Activated naive CD8-positive, alpha-beta T cell treated with anti-CD3 and anti-CD28 coated beads, Interleukin-2, amount 50 U/mL, for 24 hours (primary cell): Measurements from ENCODE around the gene GNG2.

Source experiments
- ATAC-seq: fragments of 150-1000 bp; cut with Tn5 transposase; one replicate; pipeline ENCODE4 v1.10.0; 2021
- DNase-seq: peaks from one replicate; pipeline ENCODE4 v3.0.0; 2021
- H3K27ac Mint-ChIP-seq: one replicate; pipeline ENCODE4 v1.8.0; 2021; ENCODE audit warnings: mild to moderate bottlenecking, mixed read lengths
- H3K27me3 Mint-ChIP-seq: one replicate; pipeline ENCODE4 v1.8.0; 2021; ENCODE audit warnings: mixed read lengths
- H3K36me3 Mint-ChIP-seq: one replicate; pipeline ENCODE4 v1.8.0; 2021; ENCODE audit warnings: low read depth, mixed read lengths
- H3K4me1 Mint-ChIP-seq: one replicate; pipeline ENCODE4 v1.8.0; 2021; ENCODE audit warnings: mixed read lengths
- H3K4me3 Mint-ChIP-seq: one replicate; pipeline ENCODE4 v1.8.0; 2021; ENCODE audit warnings: mild to moderate bottlenecking, moderate library complexity, mixed read lengths
- H3K9me3 Mint-ChIP-seq: one replicate; pipeline ENCODE4 v1.8.0; 2021; ENCODE audit warnings: mixed read lengths

The GNG2 gene

DNA sequence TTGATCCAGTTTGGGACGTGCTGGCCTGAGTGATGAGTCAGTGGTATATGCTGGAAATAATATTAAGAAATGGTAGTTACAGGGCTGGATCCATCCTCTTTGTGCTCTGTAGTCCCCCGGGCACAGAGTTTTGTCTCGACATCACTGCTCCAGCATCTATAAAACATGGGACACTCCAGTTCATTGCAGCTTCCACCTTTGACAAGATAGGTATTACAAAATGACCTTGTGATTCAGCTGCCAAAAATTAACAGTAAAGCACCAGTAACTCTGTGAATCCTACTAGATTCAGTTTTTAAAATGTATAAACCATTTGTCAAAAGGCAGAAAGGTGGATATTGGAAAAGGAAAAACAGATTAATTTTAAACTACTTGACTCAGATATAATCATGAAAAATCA, 14.6 kb upstream of the GNG2 start:
- DNase-seq (no peak), ATAC-seq (no peak)
- peaks cover 2% of the 10 kb centered on the region for H3K27me3 Mint-ChIP-seq
- peak overlapping the region; percentile 95 for H3K27ac Mint-ChIP-seq
- peak overlapping the region; percentile 82 for H3K4me3 Mint-ChIP-seq
- H3K4me1 Mint-ChIP-seq = peaks cover 72% of the 10 kb centered on the region
- peaks cover 30% of the 10 kb centered on the region for H3K36me3 Mint-ChIP-seq
- peaks cover 26% of the 10 kb centered on the region for H3K9me3 Mint-ChIP-seq

DNA sequence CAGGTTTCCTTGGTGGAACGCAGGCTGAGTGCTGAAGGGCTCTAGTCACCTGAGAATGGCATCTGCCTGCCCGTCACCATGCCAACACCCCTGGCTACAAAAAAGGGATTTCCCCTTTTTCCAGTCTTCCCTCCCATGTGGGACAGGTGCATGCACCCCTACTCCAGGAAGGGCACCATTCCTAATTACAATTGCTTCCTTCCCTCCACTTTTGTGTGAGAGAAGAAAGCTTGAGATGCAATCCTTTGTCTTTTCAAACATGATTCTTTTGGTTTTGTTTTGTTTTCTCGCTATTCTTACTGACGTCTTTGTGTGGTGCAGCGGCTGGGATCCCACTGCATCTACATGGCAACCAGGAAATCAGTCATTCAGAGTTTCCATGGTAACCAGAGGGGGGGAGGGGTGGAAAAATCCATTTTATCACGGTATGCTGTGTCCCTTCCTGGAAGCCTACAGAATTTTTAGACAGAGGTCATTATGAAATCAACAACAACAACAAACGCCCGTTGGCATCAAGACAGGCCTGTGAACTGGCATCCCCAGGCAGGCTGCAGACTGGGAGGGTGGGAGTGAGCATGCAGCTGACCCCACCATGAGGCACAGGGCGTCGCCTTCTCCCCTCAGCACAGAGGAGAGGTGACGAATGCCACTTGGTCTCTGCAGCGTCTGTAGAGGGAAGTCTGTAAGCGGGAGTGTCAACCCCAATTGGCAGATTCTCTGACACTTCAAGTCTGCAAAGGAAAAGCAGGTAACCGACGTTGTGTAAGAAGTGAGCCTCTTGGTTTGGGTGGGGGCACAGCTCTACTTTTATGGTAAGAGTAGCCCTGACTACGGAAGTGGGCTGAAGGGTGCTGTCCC, 13.6 kb upstream of the GNG2 start:
- ATAC-seq (peak; percentile 83), DNase-seq (peak; percentile 83)
- Mint-ChIP-seq H3K9me3 (peaks cover 26% of the 10 kb centered on the region), H3K4me3 (peak overlapping the region; percentile 82), H3K27me3 (peaks cover 2% of the 10 kb centered on the region), H3K27ac (peak overlapping the region; percentile 95), H3K36me3 (peaks cover 30% of the 10 kb centered on the region), H3K4me1 (peaks cover 82% of the 10 kb centered on the region)

DNA sequence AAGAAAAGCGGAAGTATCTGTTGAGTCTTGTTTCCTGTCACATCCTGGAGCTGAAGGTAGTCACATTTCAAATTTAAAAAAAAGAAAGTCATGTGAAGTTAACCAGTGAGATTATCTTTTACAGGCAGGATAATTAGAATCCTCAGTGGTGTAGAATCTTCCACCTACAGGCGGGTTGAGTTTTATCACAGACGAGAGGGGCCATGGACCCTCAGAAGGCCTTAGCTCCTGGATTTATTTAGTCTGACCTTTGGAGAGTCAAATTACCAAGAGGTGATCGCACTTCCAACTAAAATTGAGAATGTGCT, 13.0 kb upstream of the GNG2 start:
- Mint-ChIP-seq H3K36me3 (peaks cover 30% of the 10 kb centered on the region), H3K27me3 (peaks cover 2% of the 10 kb centered on the region), H3K4me3 (peak overlapping the region; percentile 82), H3K4me1 (peaks cover 88% of the 10 kb centered on the region), H3K27ac (peak overlapping the region; percentile 95), H3K9me3 (peaks cover 26% of the 10 kb centered on the region)
- no peak for ATAC-seq
- DNase-seq = no peak

DNA sequence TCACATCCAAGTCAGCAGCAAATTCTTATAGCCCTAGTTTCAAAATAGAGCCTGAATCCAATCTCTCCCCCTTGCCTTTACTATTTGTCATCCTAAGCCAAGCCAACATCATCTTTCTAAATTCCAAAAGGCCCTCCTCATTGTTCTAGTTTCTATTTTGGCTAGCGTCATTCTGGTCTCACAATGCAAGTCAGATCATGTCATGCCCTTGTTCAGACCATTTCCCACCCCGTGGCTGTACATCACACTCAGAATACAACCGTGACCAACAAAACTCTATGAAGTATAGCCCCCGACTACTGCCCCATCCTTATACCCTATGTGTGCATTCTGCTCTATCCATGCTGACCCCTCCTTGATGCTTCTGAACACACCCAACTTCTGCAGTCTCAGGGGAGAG, 12.3 kb upstream of the GNG2 start:
- DNase-seq (no peak), ATAC-seq (no peak)
- Mint-ChIP-seq H3K9me3 (peaks cover 26% of the 10 kb centered on the region), H3K36me3 (peaks cover 30% of the 10 kb centered on the region), H3K4me1 (peaks cover 95% of the 10 kb centered on the region), H3K27ac (peak overlapping the region; percentile 95), H3K27me3 (peaks cover 2% of the 10 kb centered on the region), H3K4me3 (peak overlapping the region; percentile 51)

DNA sequence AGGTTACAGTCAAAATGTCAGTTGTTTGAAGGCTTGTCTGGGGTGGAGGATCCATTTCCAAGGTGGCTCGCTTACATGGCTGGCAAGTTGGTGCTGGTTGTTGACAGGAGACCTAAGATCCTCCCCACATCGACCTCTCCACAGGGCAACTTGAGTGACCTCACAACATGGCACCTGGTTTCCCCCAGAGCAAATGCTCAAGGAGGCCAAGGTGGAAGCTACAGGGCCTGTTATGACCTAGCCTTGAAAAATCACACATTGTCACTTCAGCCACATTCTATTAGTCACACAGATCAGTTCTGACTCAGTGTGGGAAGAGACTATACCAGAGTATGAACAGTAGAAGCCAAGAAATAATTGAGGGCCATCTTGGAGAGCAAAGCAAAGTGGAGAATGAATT, 11.3 kb upstream of the GNG2 start:
- H3K36me3 Mint-ChIP-seq = peaks cover 30% of the 10 kb centered on the region
- peak; percentile 58 for DNase-seq
- ATAC-seq = peak; percentile 70
- H3K4me3 Mint-ChIP-seq = peak overlapping the region; percentile 12
- peaks cover 88% of the 10 kb centered on the region for H3K4me1 Mint-ChIP-seq
- peak overlapping the region; percentile 95 for H3K27ac Mint-ChIP-seq
- H3K9me3 Mint-ChIP-seq = peaks cover 26% of the 10 kb centered on the region
- peaks cover 2% of the 10 kb centered on the region for H3K27me3 Mint-ChIP-seq

DNA sequence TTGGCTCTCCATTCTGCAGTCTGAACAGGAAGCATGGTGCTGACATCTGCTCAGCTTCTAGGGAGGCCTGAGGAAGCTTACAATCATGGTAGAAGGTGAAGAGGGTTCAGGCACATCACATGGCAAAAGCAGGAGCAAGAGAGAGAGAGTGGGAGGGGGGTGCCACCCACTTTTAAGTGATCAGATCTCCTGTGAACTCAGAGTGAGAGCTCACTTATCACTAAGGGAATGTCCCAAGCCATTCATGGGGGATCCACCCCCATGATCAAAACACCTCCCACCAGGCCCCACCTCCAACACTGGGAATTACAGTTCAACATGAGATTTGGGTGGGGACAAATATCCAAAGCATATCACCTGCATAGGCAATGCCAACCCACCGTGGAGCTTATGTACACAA, 9.8 kb upstream of the GNG2 start:
- peaks cover 2% of the 10 kb centered on the region for H3K27me3 Mint-ChIP-seq
- peaks cover 30% of the 10 kb centered on the region for H3K36me3 Mint-ChIP-seq
- DNase-seq = no peak
- H3K9me3 Mint-ChIP-seq = peaks cover 26% of the 10 kb centered on the region
- ATAC-seq = no peak
- peaks cover 76% of the 10 kb centered on the region for H3K4me1 Mint-ChIP-seq
- no peak overlapping the region for H3K4me3 Mint-ChIP-seq
- peak overlapping the region; percentile 63 for H3K27ac Mint-ChIP-seq

DNA sequence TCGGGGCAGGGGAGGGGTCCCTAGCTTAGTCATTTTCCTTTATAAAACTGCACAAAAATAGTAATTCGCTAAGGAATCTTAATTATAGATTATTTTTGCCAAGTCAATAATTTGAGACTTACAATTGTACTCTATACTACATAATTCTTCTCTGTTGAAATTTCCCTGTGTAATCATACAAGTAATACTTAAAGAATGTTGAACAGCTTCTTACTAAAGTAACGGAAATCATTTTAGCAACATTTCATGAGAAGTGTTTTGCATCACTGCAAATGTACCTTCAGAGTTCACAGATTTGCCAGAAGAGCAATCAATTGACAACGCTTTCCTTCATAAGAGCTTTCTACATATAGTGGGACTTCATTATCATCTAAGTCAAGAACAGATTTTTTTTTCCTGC, 7.9 kb upstream of the GNG2 start:
- Mint-ChIP-seq H3K36me3 (peaks cover 25% of the 10 kb centered on the region), H3K4me3 (no peak overlapping the region), H3K9me3 (peaks cover 26% of the 10 kb centered on the region), H3K27me3 (no peaks in the 10 kb centered on the region), H3K27ac (no peak overlapping the region), H3K4me1 (peaks cover 61% of the 10 kb centered on the region)
- DNase-seq (no peak), ATAC-seq (no peak)

DNA sequence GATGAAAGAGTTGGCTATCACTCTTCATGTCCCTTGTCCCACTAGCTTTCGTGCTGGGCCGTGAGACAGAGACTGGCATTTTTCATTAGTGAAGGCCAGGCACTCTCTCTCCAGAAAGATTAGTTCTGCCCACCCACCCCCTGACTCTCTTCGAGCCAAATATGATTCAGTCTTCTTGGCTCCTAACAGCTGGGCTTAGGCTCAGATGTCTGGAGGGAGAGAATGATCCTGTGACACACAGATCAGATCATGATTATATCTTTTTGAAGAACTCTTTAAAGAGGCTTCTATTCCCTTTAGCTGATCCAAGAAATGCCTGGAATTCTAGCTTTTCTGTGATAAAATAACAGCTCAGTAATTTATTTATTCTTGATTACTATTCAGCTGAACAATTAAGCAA, 5.2 kb upstream of the GNG2 start:
- H3K4me3 Mint-ChIP-seq = no peak overlapping the region
- no peaks in the 10 kb centered on the region for H3K27me3 Mint-ChIP-seq
- H3K9me3 Mint-ChIP-seq = peaks cover 6% of the 10 kb centered on the region
- ATAC-seq (no peak), DNase-seq (no peak)
- no peak overlapping the region for H3K27ac Mint-ChIP-seq
- peaks cover 4% of the 10 kb centered on the region for H3K36me3 Mint-ChIP-seq
- peaks cover 52% of the 10 kb centered on the region for H3K4me1 Mint-ChIP-seq

DNA sequence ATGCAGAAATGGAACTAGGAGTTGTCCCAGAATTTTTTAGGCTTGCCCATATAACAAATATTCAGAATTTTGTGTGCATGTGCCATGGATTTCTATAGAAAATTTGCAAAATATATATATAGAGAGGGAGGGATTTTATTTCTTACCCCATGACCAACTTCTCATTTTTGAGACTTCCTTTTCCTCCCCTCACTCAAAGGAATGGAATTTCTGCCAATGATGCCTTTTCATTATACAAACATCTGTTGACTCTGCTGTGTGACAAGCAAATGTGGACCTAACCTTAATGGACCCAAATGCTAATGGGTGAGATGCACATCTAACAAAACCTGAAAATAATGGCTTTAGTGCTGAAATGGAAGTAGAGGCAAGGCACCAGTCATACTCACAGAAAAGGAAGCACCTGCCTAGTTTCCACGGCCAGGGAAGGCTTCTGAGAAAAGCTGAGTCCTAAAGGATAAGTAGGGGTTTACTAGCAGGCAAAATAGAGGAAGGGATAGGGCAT, 3.6 kb upstream of the GNG2 start:
- Mint-ChIP-seq H3K36me3 (peaks cover 10% of the 10 kb centered on the region), H3K9me3 (no peaks in the 10 kb centered on the region), H3K4me3 (no peak overlapping the region), H3K4me1 (peaks cover 38% of the 10 kb centered on the region), H3K27ac (no peak overlapping the region), H3K27me3 (no peaks in the 10 kb centered on the region)
- no peak for ATAC-seq
- DNase-seq = no peak

DNA sequence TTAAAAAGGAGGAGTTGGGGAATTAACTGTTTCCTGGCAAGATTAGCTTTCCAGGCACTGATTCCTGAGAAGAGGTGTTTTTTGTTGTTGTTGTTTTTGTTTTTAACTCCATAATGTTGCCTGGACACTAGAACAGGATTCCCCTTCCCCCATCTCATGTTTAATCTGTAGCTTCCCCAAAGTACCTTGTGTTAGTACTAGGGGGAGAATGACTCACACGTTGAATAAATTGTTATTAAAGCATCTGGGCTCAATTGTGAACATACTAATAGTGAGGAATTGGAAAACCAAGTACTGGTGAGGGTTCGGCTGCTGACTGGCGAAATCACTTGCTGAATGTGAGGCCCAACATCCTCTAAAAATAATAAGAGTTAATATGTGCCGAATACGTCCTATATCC, 1.3 kb upstream of the GNG2 start:
- no peak for DNase-seq
- peaks cover 13% of the 10 kb centered on the region for H3K36me3 Mint-ChIP-seq
- no peak for ATAC-seq
- H3K27ac Mint-ChIP-seq = no peak overlapping the region
- no peak overlapping the region for H3K4me3 Mint-ChIP-seq
- H3K9me3 Mint-ChIP-seq = no peaks in the 10 kb centered on the region
- no peaks in the 10 kb centered on the region for H3K27me3 Mint-ChIP-seq
- peaks cover 39% of the 10 kb centered on the region for H3K4me1 Mint-ChIP-seq

DNA sequence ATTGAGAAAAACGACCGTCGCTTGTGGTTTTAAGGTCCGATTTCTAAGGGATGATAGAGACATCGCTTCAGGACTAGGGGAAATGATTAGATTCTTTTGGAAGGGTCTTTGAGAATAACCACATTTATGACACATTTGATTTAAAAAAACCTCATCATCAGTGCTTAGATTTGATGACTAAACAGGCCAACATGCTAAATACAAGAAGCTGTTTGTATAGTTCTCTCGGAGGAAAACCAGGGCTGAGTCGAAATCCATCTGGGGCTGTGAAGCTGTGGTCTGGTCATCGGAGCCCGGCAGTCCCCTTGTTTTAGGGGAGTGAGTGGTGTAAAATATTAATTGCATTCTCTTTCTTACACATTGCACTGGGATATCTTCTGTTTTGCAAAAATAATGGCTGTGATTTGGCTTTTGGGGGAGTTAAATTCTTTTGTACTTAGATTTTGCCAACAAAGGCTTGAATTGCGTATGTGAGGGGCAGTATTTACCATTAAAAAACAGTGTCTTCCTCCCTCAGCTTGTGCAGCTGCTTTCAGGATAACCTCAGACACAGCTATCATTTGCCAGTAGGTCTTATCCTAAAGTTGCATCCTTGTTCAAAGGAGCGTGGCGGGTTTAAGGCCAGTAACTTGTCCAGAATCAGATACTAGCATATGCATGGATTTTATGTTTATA, 550 bp downstream of the GNG2 start:
- H3K27me3 Mint-ChIP-seq = no peaks in the 10 kb centered on the region
- H3K9me3 Mint-ChIP-seq = no peaks in the 10 kb centered on the region
- DNase-seq (no peak), ATAC-seq (peak; percentile 15)
- H3K36me3 Mint-ChIP-seq = peaks cover 13% of the 10 kb centered on the region
- H3K4me3 Mint-ChIP-seq = peak overlapping the region; percentile 98
- peaks cover 47% of the 10 kb centered on the region for H3K4me1 Mint-ChIP-seq
- H3K27ac Mint-ChIP-seq = peak overlapping the region; percentile 90

DNA sequence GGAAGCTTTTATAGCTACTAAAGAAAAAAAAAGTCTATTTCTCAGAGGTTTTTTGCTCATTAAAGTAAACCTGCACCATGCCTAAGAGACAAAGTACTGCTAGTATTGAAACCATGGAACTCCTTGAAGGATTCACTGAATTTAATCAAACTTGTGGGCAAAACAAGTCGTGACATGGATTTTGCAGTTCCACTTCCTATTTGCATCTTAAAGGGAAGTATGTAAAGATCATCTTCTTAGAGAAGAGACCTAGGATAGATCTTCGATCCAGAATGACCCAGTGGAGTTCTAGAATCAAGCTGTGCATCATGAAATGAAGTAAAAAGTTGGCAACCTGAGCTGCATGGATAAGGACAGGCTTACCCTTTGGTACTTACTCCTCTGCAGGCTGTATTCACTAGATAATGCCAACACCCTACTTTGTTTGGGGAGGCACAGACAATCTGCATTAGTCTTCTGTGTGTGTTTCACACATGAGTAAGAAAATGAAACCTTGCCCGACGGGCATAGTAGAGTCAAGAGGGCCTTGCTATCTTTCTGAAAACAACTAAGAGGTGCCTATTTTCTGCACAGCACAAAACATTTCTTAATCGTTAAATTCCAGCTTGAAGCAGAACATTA, 1.9 kb downstream of the GNG2 start:
- H3K27me3 Mint-ChIP-seq = no peaks in the 10 kb centered on the region
- DNase-seq = no peak
- H3K36me3 Mint-ChIP-seq = peaks cover 13% of the 10 kb centered on the region
- peak overlapping the region; percentile 90 for H3K27ac Mint-ChIP-seq
- peak; percentile 59 for ATAC-seq
- H3K4me1 Mint-ChIP-seq = peaks cover 47% of the 10 kb centered on the region
- peak overlapping the region; percentile 98 for H3K4me3 Mint-ChIP-seq
- H3K9me3 Mint-ChIP-seq = no peaks in the 10 kb centered on the region

DNA sequence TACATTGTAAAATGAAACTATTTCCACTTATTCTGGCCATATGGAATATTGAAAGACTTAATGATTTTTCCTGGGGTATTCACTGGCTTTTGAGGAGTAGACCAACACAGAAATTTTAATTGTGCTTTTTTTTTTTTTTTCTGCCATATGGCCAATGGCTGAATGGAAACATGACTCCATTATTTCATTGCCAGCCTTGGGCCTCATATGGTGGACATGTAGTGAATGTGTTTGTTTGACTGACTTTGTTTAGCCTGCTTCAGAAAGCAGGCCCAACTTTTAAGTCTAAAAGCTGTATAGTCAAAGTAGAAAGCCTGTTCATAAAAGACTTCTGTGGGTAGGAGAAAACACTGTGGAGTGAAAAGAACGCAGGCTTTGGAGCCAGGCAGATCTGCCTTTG, 2.4 kb downstream of the GNG2 start:
- Mint-ChIP-seq H3K9me3 (no peaks in the 10 kb centered on the region), H3K4me3 (peak overlapping the region; percentile 98), H3K4me1 (peaks cover 44% of the 10 kb centered on the region), H3K27ac (peak overlapping the region; percentile 90), H3K36me3 (peaks cover 13% of the 10 kb centered on the region), H3K27me3 (no peaks in the 10 kb centered on the region)
- DNase-seq (no peak), ATAC-seq (no peak)

DNA sequence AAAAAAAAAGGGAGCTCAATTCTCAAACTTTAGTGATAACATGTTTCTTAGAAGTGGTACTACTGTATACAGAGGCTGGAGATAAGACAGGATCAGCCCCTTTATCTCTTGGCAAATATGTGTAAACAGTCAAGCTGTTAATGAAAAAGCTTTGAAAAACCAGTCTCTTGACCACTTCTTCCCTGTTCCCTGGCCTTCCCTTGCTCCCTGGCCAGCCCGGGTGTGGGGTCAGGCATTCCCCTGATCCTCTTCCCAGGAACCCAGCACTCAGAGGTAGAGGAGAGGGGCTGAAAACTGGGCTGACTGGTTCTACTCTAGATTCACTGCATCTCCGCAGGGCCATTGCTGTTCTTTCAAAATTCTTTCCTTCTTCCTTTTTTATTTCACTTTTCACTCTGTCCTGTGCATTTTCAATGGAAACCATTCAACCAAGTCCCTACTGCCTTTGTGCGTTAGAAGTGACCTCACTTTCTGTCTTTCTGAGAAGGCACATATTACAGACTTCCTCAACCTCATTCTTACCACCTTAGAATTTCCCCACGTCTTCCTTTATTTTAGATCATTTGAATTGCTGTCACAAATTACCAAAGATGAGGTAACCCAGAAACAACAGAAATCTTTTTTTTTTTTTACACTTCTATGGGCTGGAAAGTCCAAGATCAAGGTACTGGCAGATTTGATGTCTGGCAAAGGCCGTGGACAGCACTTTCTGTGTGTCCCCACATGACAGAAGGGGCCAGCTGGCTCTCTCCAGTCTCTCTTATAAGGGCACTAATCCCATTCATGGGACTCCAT, 5.7 kb downstream of the GNG2 start:
- no peaks in the 10 kb centered on the region for H3K27me3 Mint-ChIP-seq
- H3K4me3 Mint-ChIP-seq = no peak overlapping the region
- DNase-seq (no peak), ATAC-seq (peak; percentile 45)
- no peak overlapping the region for H3K27ac Mint-ChIP-seq
- no peaks in the 10 kb centered on the region for H3K9me3 Mint-ChIP-seq
- peaks cover 7% of the 10 kb centered on the region for H3K36me3 Mint-ChIP-seq
- H3K4me1 Mint-ChIP-seq = peaks cover 26% of the 10 kb centered on the region
